ENCODE results near the gene IFI27L1. TPM values are rescaled to one million over a fixed set of nuclear protein-coding genes. Genes with fewer than 3 reads are reported as not detected.

IFI27L1 gene, protein sequence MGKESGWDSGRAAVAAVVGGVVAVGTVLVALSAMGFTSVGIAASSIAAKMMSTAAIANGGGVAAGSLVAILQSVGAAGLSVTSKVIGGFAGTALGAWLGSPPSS
- total RNA-seq (ENCODE audit: low replicate concordance), result 8.9 and 12.2 TPM in 2 replicates

DNA sequence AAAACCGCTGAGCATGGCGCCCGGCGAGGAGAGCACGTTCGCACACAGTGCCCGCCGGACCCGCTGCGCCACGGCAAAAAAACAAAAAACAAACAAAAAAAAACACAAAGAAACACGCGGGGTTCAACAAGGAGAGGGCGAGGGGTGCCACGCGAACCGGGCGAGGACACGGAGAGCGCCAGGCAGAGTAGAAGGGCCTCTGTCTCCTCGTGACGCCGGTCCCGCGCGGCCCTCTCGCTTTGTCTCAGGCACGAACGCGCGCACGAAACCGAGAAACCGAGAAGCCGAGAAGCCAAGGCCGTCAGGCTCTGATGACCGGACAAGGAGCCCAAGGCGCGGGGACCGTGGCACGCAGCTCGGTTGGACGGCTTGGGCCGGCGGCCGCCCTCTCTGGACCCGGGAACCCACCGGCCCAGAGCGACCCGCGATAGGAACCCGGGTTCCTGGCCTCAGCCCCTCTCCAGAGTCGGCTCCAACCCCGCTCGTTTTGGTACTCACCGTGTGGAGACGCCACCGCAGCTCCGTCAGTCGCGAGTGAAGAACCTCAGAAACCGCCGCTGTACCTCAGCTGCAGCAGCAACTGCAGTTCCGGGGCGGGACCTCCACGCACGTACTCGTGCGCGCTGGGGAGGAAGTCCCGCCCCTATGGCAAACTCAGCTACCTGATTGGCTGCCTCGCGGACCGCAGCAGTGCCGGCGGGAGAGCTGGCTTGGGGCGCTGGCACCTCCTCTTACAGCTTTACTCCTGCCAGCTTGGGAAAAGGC lies at the start of gene IFI27L1, which contains the start of gene DDX24:
TSS of gene IFI27L1 (plus strand) at position 690 of the 765 bp plus-strand sequence. CDS start 15,628 bp downstream, outside the sequence.
TSS of gene DDX24 (minus strand) at position 582 of the 765 bp plus-strand sequence. CDS start 1,460 bp downstream, outside the sequence.
- TF ChIP-seq, protein P1, sequence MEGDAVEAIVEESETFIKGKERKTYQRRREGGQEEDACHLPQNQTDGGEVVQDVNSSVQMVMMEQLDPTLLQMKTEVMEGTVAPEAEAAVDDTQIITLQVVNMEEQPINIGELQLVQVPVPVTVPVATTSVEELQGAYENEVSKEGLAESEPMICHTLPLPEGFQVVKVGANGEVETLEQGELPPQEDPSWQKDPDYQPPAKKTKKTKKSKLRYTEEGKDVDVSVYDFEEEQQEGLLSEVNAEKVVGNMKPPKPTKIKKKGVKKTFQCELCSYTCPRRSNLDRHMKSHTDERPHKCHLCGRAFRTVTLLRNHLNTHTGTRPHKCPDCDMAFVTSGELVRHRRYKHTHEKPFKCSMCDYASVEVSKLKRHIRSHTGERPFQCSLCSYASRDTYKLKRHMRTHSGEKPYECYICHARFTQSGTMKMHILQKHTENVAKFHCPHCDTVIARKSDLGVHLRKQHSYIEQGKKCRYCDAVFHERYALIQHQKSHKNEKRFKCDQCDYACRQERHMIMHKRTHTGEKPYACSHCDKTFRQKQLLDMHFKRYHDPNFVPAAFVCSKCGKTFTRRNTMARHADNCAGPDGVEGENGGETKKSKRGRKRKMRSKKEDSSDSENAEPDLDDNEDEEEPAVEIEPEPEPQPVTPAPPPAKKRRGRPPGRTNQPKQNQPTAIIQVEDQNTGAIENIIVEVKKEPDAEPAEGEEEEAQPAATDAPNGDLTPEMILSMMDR (IDR thresholded peaks at IDR 0.05; ENCODE audit: insufficient read depth, low read length), result no peak
- peak within 1 kb of the TSS; percentile 92 for H3K4me3 ChIP-seq (ENCODE audit: low read depth, low read length)
- peak; percentile 93 for DNase-seq (ENCODE audit: low read depth)

DNA sequence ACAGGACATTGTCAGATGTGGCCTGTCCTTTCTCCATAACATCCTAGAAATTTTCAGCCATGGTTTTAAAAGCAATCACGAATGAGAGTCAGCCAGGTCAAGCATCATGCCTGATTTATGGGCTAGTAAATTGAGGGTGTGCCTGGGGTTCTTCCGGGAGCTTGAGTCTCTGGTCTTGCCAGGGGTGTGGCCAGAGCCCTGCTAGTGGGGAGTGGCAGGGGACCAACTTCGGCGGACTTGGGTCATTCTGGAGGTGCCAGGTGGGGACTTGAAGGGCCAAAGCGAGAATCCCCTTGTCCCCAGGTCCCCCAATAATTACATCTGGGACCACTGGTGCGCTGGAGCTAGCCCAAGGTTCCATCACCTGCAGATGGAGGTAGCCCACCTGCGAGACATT lies 49.2 kb upstream of the IFI27L1 start:
- no peak overlapping the region for H3K4me3 ChIP-seq (ENCODE audit: low read depth, low read length)
- TF ChIP-seq, protein P1 (IDR thresholded peaks at IDR 0.05; ENCODE audit: insufficient read depth, low read length), result no peak
- DNase-seq (ENCODE audit: low read depth), result no peak

DNA sequence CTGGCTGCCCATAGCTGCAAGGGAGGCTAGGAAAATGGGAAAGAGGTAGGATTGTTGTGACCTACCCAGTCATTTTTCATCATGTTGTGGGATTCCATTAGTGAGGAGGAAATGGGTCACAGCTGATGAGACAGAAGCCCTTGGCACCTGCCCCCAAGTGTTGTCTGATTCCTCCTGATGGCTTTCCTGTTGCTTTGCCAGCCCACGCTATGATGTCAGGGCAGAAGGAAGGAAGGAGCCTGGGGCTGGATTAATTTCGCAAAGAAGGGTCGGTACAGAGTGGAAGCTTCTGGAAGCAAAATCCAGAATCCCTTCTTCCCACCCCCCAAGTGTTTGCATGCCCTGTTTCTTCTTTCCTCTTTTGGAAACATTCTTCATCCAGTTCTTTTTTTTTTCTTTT lies 46.2 kb upstream of the IFI27L1 start:
- TF ChIP-seq, protein P1 (IDR thresholded peaks at IDR 0.05; ENCODE audit: insufficient read depth, low read length), result no peak
- H3K4me3 ChIP-seq (ENCODE audit: low read depth, low read length), result no peak overlapping the region
- no peak for DNase-seq (ENCODE audit: low read depth)

DNA sequence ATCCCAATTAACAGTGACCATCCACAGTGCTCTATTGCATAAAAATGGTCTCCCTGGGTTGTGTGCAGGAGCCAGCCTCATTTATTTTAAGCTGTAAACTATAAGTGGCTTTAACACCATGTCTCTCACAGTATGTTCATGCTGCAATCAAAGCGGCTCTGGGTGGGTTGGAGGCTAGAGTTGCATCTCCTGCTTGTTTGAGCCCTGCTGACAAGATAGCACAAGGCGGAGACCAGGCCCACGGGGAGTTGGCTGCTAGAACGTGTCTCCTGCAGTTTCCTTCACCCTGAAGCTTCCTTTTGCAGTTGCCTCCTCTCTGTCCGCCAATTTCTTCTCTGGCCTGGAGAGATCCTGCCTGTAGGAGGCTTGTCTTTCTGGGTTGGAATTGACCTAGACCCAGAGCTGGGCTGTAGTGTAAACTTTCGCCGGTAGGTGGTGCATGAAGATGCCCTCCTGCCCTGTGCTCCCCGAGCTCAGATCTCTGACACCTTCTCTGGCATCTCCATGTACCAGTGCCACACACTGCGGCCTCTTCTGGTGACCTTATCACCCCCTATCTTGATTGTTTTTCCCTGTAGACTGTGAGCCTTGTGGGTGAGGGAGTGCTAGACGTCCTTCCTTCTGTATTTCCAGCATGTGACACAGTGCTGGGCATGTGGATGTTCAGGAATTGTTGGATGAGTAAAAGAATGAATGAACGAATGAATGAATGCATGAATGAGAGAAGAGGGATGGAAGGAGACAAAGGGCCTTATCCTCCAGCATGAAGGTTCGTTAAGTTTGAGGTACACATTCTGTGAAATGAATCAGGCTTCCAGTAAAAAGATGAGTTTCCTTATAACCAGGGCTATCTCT lies 44.6 kb upstream of the IFI27L1 start:
- peak; percentile 76 for DNase-seq (ENCODE audit: low read depth)
- no peak overlapping the region for H3K4me3 ChIP-seq (ENCODE audit: low read depth, low read length)
- TF ChIP-seq, protein P1 (IDR thresholded peaks at IDR 0.05; ENCODE audit: insufficient read depth, low read length), result peak; percentile 93

DNA sequence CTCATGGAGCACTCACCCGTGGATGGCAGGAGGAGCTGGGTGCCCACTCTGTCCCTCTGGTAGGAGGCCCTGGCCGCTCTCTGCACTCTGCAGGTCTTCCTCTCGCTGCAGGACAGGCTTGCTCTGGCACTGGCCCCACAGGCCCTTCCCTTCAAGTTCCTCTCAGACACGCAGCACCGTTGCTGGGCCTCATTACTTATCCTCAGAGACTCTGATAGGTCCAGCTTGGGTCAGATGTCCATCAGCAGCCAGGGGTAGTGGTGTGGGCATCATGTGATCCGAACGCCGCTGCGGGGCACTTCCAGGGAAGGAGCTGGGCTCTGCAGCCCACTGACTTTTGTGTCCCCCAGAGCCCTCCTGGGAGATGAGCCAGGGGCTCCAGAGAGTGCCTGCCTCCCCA lies 43.2 kb upstream of the IFI27L1 start:
- H3K4me3 ChIP-seq (ENCODE audit: low read depth, low read length), result no peak overlapping the region
- TF ChIP-seq, protein P1 (IDR thresholded peaks at IDR 0.05; ENCODE audit: insufficient read depth, low read length), result no peak
- no peak for DNase-seq (ENCODE audit: low read depth)

DNA sequence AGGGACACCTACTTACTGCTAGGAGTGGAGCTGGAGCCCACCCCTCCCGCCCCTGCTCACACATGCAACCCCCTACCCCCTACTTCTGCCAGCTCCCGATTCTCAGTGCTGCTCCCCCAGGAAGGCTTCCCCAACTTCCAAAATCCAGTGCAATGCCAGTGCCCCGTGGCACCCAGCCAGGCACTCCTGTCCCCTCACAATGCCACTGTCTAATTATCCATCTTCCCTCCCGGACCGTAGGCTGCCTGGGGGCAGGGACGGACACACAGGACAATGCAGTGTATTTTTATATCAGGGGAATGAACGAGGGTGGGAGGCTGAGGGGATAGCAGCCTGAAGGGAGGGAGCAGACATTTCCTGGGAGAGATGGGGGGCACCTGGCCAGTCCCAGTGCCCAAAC lies 42.6 kb upstream of the IFI27L1 start:
- DNase-seq (ENCODE audit: low read depth), result no peak
- TF ChIP-seq, protein P1 (IDR thresholded peaks at IDR 0.05; ENCODE audit: insufficient read depth, low read length), result no peak
- H3K4me3 ChIP-seq (ENCODE audit: low read depth, low read length), result no peak overlapping the region
